HEK293T (cell line): ENCODE measurements around the gene VAV2.

ENCODE experiments used
- BHLHE40 ChIP-seq: fragments of 450-650 bp; IDR thresholded peaks from 2 replicates; pipeline ENCODE4 v1.6.1; 2016; ENCODE audit warnings: mild to moderate bottlenecking, moderate library complexity, borderline replicate concordance
- CTBP1 ChIP-seq: fragments of 450-650 bp; IDR thresholded peaks from 2 replicates; pipeline ENCODE4 v1.6.1; 2016; ENCODE audit warnings: borderline replicate concordance
- FOXA1 ChIP-seq: fragments of 450-650 bp; IDR thresholded peaks from 2 replicates; pipeline ENCODE4 v1.6.1; 2016; ENCODE audit warnings: mild to moderate bottlenecking
- FOXK2 ChIP-seq: fragments of 450-650 bp; IDR thresholded peaks from 2 replicates; pipeline ENCODE4 v1.6.1; 2016; ENCODE audit warnings: mild to moderate bottlenecking
- FOXM1 ChIP-seq: fragments of 450-650 bp; IDR thresholded peaks from 2 replicates; pipeline ENCODE4 v1.6.1; 2017; ENCODE audit warnings: mild to moderate bottlenecking, borderline replicate concordance
- PKNOX1 ChIP-seq: fragments of 450-650 bp; IDR thresholded peaks from 2 replicates; pipeline ENCODE4 v1.6.1; 2016
- SP1 ChIP-seq: fragments of 450-650 bp; IDR thresholded peaks from 2 replicates; pipeline ENCODE4 v1.6.1; 2017
- TARDBP ChIP-seq: fragments of 450-650 bp; IDR thresholded peaks from 2 replicates; pipeline ENCODE4 v1.6.1; 2016

DNA sequence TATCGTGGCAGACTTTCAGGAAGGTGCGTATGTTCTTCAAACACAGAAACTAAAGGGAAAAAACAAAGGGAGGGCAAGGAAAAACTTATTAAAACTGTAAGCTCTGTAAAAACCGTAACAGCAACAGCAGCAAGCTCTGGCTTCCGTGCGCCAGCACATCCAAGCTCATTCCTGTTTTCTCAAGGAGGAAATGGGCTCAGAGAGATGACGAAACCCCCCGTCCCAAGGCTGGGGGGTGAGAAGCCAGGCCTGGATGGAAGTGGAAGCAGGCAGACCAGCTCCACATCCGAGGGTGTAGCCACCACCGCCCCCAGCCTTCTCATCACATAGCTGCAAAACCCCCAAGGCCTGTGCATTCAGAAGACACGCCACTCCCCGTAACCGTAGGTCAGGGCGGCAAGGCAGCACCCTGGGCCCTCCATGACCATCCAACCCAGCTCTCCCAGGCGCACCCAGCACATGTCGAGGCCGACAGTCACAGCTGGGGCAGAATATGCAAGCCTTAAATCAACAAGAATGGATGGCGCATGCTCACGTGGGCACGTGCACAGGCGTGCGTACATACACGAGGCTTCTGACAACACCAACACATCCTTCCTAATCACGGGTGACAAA lies 52.8 kb downstream of the VAV2 start:
- TF ChIP-seq BHLHE40 (no peak), TARDBP (no peak), FOXA1 (no peak), FOXM1 (no peak), SP1 (no peak), CTBP1 (no peak), PKNOX1 (no peak), FOXK2 (no peak)
